Measurements from ENCODE around the gene TGM5.
"Not testable (repeated sequence)": the region's sequence is repeated elsewhere in the genome, so short reads cannot be mapped to it uniquely, and the experiment has no call there.

The TGM5 gene

GRCh38 chr15:43214592-43215295 is 52.0 kb downstream of the TGM5 start:
- no peak for DNase-seq

GRCh38 chr15:43214169-43214568 is 52.6 kb downstream of the TGM5 start:
- no peak for DNase-seq

- no peak for DNase-seq
Observed at GRCh38 chr15:43213466-43213865, 53.3 kb downstream of the TGM5 start.

GRCh38 chr15:43212951-43213350 is 53.8 kb downstream of the TGM5 start:
- no peak for DNase-seq

GRCh38 chr15:43212299-43212698 is 54.4 kb downstream of the TGM5 start:
- no peak for DNase-seq

GRCh38 chr15:43211224-43211735 is 55.4 kb downstream of the TGM5 start:
- no peak for DNase-seq

- DNase-seq: no peak
Observed at GRCh38 chr15:43210807-43211206, 55.9 kb downstream of the TGM5 start.

- no peak for DNase-seq
Observed at GRCh38 chr15:43210172-43210745, 56.5 kb downstream of the TGM5 start.

- DNase-seq: peak; percentile 63
Observed at GRCh38 chr15:43209059-43209824, 57.5 kb downstream of the TGM5 start.

GRCh38 chr15:43208052-43209002 is 58.4 kb downstream of the TGM5 start:
- DNase-seq: no peak

- DNase-seq: no peak
Observed at GRCh38 chr15:43207024-43207423, 59.7 kb downstream of the TGM5 start.

GRCh38 chr15:43206054-43206453 is 60.7 kb downstream of the TGM5 start:
- DNase-seq: no peak

- peak; percentile 82 for DNase-seq
Observed at GRCh38 chr15:43204016-43204901, 62.5 kb downstream of the TGM5 start.

- no peak for DNase-seq
Observed at GRCh38 chr15:43199945-43200488, 66.7 kb downstream of the TGM5 start.

- DNase-seq: no peak
Observed at GRCh38 chr15:43198992-43199391, 67.7 kb downstream of the TGM5 start.

GRCh38 chr15:43198556-43198955 is 68.2 kb downstream of the TGM5 start:
- not testable (repeated sequence) for DNase-seq

- DNase-seq: peak; percentile 32
Observed at GRCh38 chr15:43197773-43198172, 69.0 kb downstream of the TGM5 start.

GRCh38 chr15:43196760-43197548 is 69.8 kb downstream of the TGM5 start:
- DNase-seq: no peak

- no peak for DNase-seq
Observed at GRCh38 chr15:43194795-43195194, 71.9 kb downstream of the TGM5 start.

- DNase-seq: no peak
Observed at GRCh38 chr15:43193710-43194109, 73.0 kb downstream of the TGM5 start.
